HepG2 (cell line): ENCODE measurements around the gene SPTBN4. TPM values are rescaled to one million over a fixed set of nuclear protein-coding genes. Genes with fewer than 3 reads are reported as not detected.

Experiments used
- ATAD3A ChIP-seq: sonication (generic); formaldehyde crosslinking; IDR thresholded peaks from 2 replicates; pipeline ENCODE4 v1.4.0; 2020; ENCODE audit warnings: missing genetic modification reagents
- GMEB1 ChIP-seq: sonication (generic); formaldehyde crosslinking; IDR thresholded peaks from 2 replicates; pipeline ENCODE4 v1.5.1; 2020; ENCODE audit warnings: missing genetic modification reagents, mild to moderate bottlenecking, borderline replicate concordance
- HNRNPL ChIP-seq: fragments of 200-400 bp; formaldehyde crosslinking; IDR thresholded peaks from 2 replicates; pipeline ENCODE4 v1.6.1; 2017; ENCODE audit warnings: mild to moderate bottlenecking, low read depth, low read length
- NCOA1 ChIP-seq: sonication (generic); formaldehyde crosslinking; IDR thresholded peaks from 2 replicates; pipeline ENCODE4 v1.9.0; 2021; ENCODE audit warnings: missing genetic modification reagents
- NFIB ChIP-seq: sonication (generic); formaldehyde crosslinking; IDR thresholded peaks from 2 replicates; pipeline ENCODE4 v1.9.0; 2021; ENCODE audit warnings: missing genetic modification reagents, mild to moderate bottlenecking, borderline replicate concordance
- NFIC ChIP-seq: IDR thresholded peaks from 2 replicates; pipeline ENCODE4 v1.6.1; 2012; ENCODE audit warnings: mild to moderate bottlenecking, low read length, inconsistent platforms
- NONO ChIP-seq, 2 experiments: fragments of 450-650 bp in 1 of 2; sonication (generic) in 1 of 2; formaldehyde crosslinking in 1 of 2; IDR thresholded peaks in 1 of 2; conservative IDR thresholded peaks in 1 of 2; 2 replicates each; pipeline versions ENCODE4 v1.6.1 to v1.8.0; 2017 to 2022; ENCODE audit warnings: mild to moderate bottlenecking in 1 of 2, missing genetic modification reagents in 1 of 2, moderate library complexity in 1 of 2
- NR2F1 ChIP-seq, 2 experiments: fragments of 450-650 bp in 1 of 2; formaldehyde crosslinking in 1 of 2; IDR thresholded peaks; 2 replicates each; pipeline versions ENCODE4 v1.5.0 to v1.6.1; 2016 to 2020; ENCODE audit warnings: mild to moderate bottlenecking in 1 of 2, missing compliant biosample characterization in 1 of 2, missing genetic modification reagents in 1 of 2, moderate library complexity in 1 of 2
- PHF5A ChIP-seq: IDR thresholded peaks from one replicate; pipeline ENCODE4 v1.6.1; 2018; ENCODE audit warnings: low read depth, missing genetic modification reagents; ENCODE audit not compliant: unreplicated experiment
- SALL1 ChIP-seq: sonication (generic); formaldehyde crosslinking; IDR thresholded peaks from 2 replicates; pipeline ENCODE4 v1.8.0; 2022; ENCODE audit warnings: mild to moderate bottlenecking, missing genetic modification reagents
- SIN3B ChIP-seq: fragments of 150-350 bp; IDR thresholded peaks from 2 replicates; pipeline ENCODE4 v1.6.1; 2014; ENCODE audit warnings: low read length
- SRY ChIP-seq: sonication (generic); formaldehyde crosslinking; IDR thresholded peaks from 2 replicates; pipeline ENCODE4 v1.8.0; 2022; ENCODE audit warnings: mild to moderate bottlenecking, missing genetic modification reagents
- SSRP1 ChIP-seq: IDR thresholded peaks from 2 replicates; pipeline ENCODE4 v1.6.1; 2016; ENCODE audit warnings: control low read depth
- THAP11 ChIP-seq: IDR thresholded peaks from 2 replicates; pipeline ENCODE4 v1.6.1; 2016; ENCODE audit warnings: missing biosample characterization, missing genetic modification reagents
- ZNF232 ChIP-seq: sonication (generic); formaldehyde crosslinking; IDR thresholded peaks from 2 replicates; pipeline ENCODE4 v1.4.0; 2020; ENCODE audit warnings: missing genetic modification reagents, borderline replicate concordance
- ZNF570 ChIP-seq: sonication (generic); formaldehyde crosslinking; IDR thresholded peaks from 2 replicates; pipeline ENCODE4 v1.4.0; 2020; ENCODE audit warnings: mild to moderate bottlenecking, missing genetic modification reagents, borderline replicate concordance
- ZNF589 ChIP-seq: sonication (generic); formaldehyde crosslinking; conservative IDR thresholded peaks from 2 replicates; pipeline ENCODE4 v1.8.0; 2022; ENCODE audit warnings: mild to moderate bottlenecking, moderate library complexity, missing genetic modification reagents
- ZNF883 ChIP-seq: sonication (generic); formaldehyde crosslinking; IDR thresholded peaks from 2 replicates; pipeline ENCODE4 v1.5.1; 2020; ENCODE audit warnings: mild to moderate bottlenecking, missing genetic modification reagents; ENCODE audit errors: not compliant biosample characterization
- polyA plus RNA-seq, 8 experiments: library from polyadenylated mRNA; depleted of rRNA in 3 of 8; stranded (reverse) in 7 of 8; unstranded in 1 of 8; fragments of >200 nt; fragmentation: Illumina TruSeq in 4 of 8; extraction: Trizol in 4 of 8; gene quantifications; 2 replicates each; pipeline versions ENCODE4 v1.2.1 to v1.2.3, GENCODE V29; 2011 to 2016; ENCODE audit warnings: low read depth in 4 of 8, missing spikeins in 1 of 8, mixed read lengths in 1 of 8; ENCODE audit not compliant: insufficient read depth in 1 of 8
- total RNA-seq, 5 experiments: library from RNA; depleted of rRNA; stranded (reverse); fragments of >200 nt; fragmentation: Illumina TruSeq; extraction: Trizol; gene quantifications; 2 replicates each; pipeline ENCODE4 v1.2.3, GENCODE V29; 2016; ENCODE audit warnings: low read depth in 1 of 5
- TF ChIP-seq, protein P1 (sequence below), 2 experiments: sonication (generic) in 1 of 2; formaldehyde crosslinking in 1 of 2; IDR thresholded peaks; 2 replicates each; pipeline versions ENCODE4 v1.4.0 to v1.6.1; 2016 to 2020; ENCODE audit warnings: borderline replicate concordance in 1 of 2, low read depth in 1 of 2, mild to moderate bottlenecking in 1 of 2, missing genetic modification reagents in 1 of 2
- TF ChIP-seq, protein P2 (sequence below), 2 experiments: fragments of 450-650 bp in 1 of 2; sonication (generic) in 1 of 2; formaldehyde crosslinking; IDR thresholded peaks; 2 replicates each; pipeline versions ENCODE4 v1.5.0 to v1.8.0; 2020 to 2022; ENCODE audit warnings: mild to moderate bottlenecking in 1 of 2, missing genetic modification reagents in 1 of 2

The SPTBN4 gene
- total and polyA plus RNA-seq, 2 of the 13 experiments (the other 11 are each of a cell fraction or from before 2014, with no cell fraction given) = 0.11 TPM

DNA sequence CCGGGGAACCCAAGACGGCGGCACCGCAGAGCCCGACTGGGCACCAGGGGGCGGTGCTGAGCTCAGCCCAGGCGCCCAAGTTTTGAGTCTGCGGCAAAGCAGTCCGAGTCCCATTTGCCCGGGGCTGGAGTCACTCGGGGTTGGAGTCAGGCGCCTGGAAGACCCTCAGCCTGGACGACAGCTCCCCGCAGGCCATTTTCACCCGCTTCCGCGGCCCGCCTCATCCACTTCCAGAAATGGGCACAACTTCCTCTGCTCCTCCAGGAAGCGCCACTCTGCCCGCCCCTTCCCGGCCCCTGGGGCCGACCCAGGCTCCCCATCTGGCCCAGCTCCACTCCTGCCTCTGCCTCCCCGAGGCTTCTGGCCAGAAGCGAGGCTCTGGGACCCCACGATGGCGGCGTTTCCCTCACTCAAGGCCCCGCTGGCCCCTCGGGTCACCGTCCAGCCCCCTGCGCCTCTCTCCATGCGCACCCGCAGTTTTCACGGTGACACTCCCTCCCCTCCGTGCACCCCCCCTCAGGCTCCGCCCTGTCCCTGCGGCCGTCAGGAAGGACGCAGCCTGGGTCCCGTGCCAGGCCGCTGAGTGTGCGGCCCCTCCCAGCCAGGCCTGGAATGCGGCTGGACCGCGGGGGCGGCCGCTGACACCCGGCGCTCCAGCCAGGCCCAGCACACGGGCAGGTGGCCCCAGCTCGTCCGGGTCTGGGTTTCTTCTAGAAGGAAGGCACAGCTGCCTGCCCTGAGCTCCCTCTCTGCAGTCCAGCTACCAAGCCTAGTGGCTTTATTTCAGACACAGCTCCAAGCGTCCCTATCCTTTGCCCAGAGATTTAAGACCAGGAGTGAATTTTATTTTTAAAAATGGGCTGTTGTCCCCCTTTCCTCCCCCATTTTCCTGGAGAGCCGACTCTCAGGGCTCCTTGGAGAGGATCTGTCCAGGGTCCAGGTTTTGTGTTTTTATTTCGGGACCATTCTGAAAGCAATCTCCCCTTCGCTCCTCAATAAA, 45.7 kb upstream of the SPTBN4 start (continued):
- peak; percentile 83 for TF ChIP-seq GMEB1 (CRISPR knock-in tag)
- TF ChIP-seq ATAD3A (CRISPR knock-in tag) = no peak
- no peak; the same call in 1 of the 2 replicates for TF ChIP-seq ZNF589 (CRISPR knock-in tag)
- TF ChIP-seq SRY (CRISPR knock-in tag) = no peak
- 0 out of 2 replicates have a peak, but pooled peaks have one; percentile 25 for TF ChIP-seq NCOA1 (CRISPR knock-in tag)
- peak; percentile 82 for TF ChIP-seq SALL1 (CRISPR knock-in tag)
- TF ChIP-seq NFIB (CRISPR knock-in tag) = no peak
- TF ChIP-seq, protein P1, sequence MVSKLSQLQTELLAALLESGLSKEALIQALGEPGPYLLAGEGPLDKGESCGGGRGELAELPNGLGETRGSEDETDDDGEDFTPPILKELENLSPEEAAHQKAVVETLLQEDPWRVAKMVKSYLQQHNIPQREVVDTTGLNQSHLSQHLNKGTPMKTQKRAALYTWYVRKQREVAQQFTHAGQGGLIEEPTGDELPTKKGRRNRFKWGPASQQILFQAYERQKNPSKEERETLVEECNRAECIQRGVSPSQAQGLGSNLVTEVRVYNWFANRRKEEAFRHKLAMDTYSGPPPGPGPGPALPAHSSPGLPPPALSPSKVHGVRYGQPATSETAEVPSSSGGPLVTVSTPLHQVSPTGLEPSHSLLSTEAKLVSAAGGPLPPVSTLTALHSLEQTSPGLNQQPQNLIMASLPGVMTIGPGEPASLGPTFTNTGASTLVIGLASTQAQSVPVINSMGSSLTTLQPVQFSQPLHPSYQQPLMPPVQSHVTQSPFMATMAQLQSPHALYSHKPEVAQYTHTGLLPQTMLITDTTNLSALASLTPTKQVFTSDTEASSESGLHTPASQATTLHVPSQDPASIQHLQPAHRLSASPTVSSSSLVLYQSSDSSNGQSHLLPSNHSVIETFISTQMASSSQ (IDR thresholded peaks at IDR 0.05; ENCODE audit: low read depth) = no peak
- TF ChIP-seq, protein P1 (CRISPR knock-in tag; IDR thresholded peaks at IDR 0.05; ENCODE audit: borderline replicate concordance) = no peak; the same call in 1 of the 2 replicates
- TF ChIP-seq NONO (IDR thresholded peaks at IDR 0.05) = no peak
- TF ChIP-seq NONO (CRISPR knock-in tag; conservative IDR thresholded peaks at IDR 0.05) = peak; percentile 94
- TF ChIP-seq SSRP1 = no peak
- peak; percentile 85 for TF ChIP-seq HNRNPL
- peak; percentile 71; the same call in 1 of the 2 replicates for TF ChIP-seq THAP11 (CRISPR knock-in tag)
- no peak for TF ChIP-seq ZNF570 (CRISPR knock-in tag)
- TF ChIP-seq NFIC = no peak
- TF ChIP-seq, protein P2, sequence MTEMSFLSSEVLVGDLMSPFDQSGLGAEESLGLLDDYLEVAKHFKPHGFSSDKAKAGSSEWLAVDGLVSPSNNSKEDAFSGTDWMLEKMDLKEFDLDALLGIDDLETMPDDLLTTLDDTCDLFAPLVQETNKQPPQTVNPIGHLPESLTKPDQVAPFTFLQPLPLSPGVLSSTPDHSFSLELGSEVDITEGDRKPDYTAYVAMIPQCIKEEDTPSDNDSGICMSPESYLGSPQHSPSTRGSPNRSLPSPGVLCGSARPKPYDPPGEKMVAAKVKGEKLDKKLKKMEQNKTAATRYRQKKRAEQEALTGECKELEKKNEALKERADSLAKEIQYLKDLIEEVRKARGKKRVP (CRISPR knock-in tag; IDR thresholded peaks at IDR 0.05) = peak in 1 of 2 experiments; percentile 64; a peak in 2 of 4 replicates
- peak in 1 of 2 experiments; percentile 29; a peak in 1 of 4 replicates for TF ChIP-seq NR2F1 (CRISPR knock-in tag; IDR thresholded peaks at IDR 0.05)
- TF ChIP-seq SIN3B = no peak
- TF ChIP-seq ZNF232 (CRISPR knock-in tag) = 0 out of 2 replicates have a peak, but pooled peaks have one; percentile 54
- peak; percentile 85 for TF ChIP-seq ZNF883 (CRISPR knock-in tag)
- peak; percentile 3 for TF ChIP-seq PHF5A (CRISPR knock-in tag)
